Measurements from ENCODE around the gene BASP1.
"Not testable (repeated sequence)": the region's sequence is repeated elsewhere in the genome, so short reads cannot be mapped to it uniquely, and the experiment has no call there.

BASP1 gene

DNA sequence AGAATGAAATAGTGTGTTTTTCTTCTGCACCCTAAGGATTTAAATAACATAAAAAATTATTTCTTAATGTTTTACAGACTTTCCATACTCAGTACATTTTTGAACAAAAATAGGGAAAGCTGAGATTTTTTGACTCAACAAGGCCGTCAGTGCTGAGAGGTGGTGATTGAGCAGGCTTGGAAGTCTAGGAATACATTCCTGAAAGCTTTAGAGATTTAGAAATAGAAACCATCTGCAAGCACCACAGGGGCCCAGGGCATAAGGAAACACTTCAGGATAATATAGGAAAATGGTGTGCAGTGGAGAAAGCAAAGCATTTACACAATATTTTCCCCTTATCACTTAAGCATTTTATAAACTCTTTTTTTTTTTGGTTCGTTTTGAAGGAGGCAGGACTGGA, 5.2 kb downstream of the BASP1 start:
- no peak for DNase-seq (ENCODE audit: low spot score)

DNA sequence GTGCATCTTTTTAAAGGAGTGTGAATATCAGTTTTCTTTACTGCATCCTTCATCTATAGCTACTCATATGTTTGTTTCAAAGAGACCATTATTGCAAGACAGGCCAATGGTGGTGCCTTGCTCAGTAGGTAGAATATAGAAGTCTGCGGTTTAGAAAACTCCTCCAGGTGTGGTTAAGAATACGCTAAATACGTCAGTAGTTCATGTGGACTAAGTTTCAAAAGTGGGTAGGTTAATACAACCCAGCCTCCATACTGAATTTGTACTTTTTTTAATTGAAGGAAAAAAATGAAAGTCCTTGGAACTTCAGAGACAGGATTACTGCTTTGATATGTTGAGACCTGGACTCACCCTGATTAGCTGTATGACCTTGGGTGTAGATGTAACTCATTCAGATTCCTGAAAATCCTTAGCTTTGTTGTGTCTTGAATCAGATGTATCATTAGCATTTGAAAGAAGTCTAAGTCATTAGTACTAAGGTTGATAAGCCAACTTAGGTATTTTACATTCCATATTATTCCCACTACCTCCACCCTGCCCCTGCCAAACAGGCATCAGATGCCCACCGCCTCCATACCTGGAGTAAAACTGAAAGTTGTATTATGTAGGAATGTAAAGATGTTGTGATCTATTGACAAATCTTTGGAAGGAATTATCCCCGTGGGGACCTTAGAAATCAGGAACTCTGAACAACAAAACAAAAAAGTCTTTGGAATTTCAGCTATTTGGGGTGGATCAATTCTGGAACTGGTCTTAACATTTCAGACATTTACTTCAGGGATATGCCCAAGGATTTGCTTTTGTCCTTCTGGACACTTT, 6.1 kb downstream of the BASP1 start:
- DNase-seq (ENCODE audit: low spot score) = no peak

DNA sequence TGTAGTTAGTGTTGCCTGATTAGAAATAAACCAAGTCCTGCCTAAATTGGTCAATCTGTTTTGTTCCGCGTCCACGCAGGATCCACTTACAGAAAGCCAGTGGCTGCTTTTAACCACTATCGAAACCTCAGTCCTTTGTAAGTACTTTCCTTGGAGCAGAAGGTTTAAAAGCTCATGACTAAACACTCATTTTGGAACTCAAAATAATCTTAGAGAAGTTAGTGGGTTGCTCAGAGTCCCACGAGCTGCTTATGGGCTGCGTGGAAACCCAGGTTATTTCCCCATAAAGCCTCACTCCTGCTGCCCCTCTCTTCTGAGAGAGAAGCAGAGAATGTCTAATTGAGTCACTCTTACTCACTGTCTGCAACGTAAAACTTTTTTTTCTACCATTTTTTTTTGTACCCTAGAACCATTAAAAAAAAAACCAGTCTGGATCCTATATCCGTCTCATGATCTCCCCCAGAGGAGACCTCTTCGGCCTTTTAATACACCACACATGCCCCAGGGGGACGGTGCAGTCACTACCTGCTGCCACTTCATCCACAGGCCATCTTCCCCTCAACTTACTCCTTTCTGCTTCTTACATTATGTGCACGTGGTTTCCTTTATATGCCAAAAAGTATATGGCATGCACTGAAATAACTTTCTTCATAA, 7.6 kb downstream of the BASP1 start:
- no peak for DNase-seq (ENCODE audit: low spot score)

DNA sequence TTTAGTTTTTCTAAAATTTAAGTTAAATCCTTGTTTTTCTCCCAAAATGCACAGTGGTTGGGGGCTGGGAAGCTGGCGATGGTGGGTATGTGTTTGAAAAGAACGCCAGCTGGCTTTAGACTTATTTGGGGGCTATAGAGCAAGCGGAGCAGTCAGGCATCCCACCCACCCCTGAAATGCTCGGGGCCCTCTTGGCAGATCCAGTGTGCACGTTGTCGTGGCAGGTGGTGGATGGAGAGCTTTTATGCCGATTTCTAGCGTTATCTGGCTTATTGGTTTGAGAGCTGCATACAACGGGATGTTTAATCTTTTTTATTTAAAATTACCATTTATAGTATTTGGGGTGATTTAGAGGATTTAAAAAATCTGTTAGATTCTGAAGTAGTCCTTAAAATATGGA, 8.1 kb downstream of the BASP1 start:
- no peak for DNase-seq (ENCODE audit: low spot score)

DNA sequence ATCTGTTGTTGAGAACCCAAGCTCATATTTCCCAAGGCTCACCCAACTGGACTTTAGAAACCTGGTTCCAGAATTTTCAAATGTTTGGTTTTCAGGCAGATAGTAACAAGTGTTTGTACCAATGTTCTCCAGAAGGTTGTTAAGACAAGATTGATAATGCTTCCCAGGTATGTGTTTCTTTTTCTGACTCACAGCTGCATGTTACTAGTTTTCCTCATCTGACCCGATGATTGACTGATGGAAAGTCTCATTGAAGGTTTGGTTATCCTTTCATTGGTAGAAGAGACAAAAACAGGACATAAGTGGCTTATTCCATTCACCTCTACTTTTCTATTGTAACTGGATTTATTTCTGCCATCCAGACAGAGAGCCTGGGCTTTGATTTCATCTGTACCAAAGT, 10.4 kb downstream of the BASP1 start:
- DNase-seq (ENCODE audit: low spot score) = no peak

DNA sequence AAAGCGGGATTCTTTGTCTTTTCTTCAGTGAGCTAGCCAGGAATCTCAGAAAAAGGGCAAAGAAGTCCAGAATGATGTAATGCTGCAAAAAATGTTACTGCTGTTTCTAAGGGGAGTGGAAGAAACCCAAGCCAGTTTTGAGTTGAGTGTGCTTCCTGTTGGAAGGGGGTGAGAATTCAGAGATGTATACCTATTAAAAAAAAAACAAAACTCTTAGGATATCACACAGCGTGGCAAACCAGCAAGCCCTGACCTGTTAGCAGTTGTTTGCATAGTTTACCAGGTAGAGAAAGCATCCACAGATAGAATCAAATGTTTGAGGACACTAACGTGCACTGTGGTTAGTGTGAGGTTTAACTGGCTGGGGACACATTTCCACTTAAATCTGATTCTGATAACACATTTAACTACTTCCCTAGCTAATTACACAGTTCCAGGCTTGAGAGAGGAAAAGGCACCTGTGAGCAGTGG, 11.4 kb downstream of the BASP1 start:
- DNase-seq (ENCODE audit: low spot score) = no peak

DNA sequence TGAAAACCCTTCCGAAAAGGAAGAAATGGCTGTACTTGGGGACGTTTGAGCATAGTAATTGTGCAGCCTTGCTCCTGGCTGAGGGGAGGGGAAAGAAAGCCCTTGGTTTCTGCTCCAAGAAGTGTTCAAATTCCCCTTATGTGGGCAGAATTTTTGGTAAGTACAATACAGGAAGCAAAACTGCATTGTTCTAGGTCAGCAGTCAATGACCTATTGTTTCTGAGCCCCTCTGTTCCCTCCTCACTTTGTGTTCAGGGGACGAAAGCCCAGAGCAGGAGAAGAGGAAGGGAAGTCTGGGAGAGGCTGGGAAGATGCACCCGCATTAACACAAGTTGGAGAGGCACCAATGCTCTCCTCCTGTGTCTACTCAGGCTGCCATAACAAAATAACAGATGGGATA, 11.9 kb downstream of the BASP1 start:
- no peak for DNase-seq (ENCODE audit: low spot score)

DNA sequence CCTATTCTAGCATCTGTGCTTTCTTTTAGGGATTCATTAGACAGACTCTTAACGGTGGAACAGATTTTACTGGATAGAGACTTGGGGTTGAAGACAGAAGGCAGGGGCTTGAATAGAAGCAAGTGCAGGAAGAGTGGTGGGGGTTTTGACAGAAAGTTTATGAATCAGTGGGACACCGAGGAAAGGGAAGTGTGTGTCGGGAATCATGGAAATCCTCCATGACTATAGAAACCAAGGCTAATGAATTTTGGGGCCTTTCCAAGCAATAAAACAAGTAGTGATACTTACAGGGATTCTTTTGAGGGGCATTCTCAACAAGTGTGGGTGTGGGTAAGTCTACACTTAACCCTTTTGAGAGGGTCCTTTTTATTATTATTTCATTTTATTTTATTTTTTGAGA, 12.8 kb downstream of the BASP1 start:
- DNase-seq (ENCODE audit: low spot score) = no peak

DNA sequence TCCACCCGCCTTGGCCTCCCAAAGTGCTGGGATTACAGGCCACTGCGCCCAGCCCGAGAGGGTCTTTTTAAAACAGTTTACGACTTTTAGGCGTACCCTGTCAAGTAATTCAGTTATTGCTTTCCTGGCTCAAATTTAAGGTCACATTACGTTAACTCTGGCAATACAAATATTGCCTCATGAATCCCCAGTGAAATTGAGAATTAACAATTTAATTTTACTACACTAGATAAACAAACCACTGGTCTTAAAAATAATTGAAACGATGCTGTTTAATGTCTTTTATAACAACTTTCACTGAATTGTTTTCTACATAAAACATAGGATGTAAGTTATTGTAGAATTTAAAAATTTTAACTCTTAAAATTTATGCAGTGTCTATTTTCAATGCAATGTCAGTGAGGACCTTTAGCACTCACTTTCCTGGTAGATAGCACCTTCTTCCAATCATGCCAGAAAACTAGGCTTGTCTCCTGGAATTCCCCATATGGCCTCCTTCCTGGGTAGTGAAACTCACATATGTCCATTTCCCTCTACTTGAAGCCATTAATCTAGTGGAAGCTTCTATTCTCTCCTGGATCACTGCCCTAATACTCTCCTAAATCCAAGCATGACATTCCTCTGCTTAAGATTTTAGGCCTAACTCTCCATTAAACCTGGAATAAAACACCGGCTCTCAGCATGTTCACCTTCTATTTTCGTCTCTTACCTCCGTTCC, 13.5 kb downstream of the BASP1 start:
- DNase-seq (ENCODE audit: low spot score) = no peak

DNA sequence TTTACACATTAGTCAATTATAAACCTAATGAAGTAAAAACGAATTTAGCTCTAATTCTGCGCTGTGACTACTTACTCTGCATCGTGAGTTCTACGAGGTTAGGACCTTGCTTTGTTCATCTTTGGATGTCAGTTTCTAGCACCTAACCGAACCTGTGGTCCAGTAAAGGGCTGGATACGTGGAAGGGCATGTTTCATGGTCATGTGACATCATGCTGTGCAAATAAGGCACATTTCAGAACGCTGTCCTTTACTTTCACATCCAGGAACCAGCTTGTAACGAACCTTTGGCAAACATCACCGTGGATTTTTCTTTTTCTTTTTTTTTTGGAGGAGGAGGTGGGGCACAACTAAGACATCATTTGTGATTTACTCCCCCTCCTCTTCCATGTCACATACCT, 15.0 kb downstream of the BASP1 start:
- no peak for DNase-seq (ENCODE audit: low spot score)

DNA sequence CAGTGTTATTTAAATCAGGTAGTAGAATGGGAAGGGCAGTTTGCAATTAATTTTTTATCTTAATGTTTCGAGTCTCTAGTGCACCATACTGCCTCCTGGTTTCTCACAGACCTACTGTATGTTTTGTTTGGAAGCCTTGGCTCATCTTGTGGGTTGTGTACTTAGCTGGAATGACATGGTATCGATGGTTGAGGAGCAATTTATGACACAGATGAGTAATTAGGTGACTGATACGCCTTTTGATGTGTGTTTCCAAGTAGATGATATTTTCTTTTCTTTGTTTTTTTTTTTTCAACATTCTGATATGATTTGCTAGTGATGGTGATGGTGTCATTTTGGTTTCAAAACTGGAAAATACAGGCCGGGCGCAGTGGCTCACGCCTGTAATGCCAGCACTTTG, 16.1 kb downstream of the BASP1 start:
- DNase-seq (ENCODE audit: low spot score) = no peak

DNA sequence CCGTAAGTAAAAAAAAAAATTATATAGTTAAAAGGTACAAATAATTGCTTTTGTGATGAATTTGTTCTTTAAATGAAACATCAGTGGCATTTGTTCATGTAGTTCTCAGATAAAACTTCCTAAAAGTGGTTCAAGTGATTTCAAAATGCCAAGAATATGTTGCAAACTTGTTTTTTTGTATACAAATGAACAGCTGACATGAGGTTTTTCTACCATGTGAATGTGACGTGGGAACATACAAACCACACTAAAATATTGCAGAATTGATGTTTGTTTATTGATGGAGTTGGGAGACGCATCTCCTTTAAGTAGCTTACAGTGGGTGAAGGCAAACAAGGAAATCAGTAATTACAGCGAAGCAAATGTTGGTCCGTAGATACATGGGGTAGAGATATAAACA, 16.9 kb downstream of the BASP1 start:
- no peak for DNase-seq (ENCODE audit: low spot score)

DNA sequence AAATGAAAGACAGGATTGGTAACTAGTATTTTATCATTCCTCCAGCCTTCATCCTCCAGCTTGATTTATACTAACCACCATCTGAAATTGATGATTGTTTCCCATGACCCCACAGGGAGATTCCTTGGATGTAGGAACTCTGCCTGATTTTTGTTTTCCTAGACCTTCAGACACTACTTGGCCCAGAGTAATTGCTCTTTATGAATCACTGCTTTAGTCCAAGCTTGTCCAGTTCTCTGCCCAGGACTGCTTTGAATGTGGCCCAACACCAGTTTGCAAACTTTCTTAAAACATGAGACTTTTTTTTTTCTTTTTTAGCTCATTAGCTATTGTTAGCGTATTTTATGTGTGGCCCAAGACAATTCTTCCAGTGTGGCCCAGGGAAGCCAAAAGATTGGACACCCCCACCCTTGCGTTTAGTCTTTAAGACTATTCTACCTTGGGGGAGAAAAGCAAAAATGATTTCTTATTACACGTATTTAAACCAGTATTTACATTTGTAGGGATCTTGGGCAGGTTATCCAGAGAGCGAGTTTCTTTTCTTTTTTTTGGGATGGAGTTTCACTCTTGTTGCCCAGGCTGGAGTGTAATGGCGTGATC, 18.4 kb downstream of the BASP1 start:
- no peak for DNase-seq (ENCODE audit: low spot score)

DNA sequence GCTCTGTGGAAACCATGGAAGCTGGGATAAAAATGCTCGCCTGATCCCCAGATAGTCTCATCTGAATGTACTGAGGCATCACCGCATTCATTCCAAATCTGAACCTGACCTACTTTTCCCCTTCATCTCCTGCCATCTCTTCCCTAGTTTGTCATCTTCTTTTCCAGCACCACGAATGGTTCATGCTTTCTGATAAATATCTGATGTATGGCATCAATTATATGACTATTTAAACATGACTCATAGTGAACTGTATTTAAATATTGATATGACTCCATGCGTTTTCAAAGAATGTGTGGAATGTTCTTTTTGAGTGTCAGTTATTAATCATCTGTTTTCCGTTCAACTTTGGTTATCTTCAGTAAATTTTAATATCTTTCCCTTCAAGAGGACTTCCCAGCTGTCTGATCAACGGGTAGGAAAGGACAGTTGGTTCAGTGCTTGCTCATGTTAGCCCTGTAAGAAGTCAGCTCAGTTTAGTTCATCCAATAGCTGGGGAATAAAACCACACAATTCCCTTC, 21.1 kb downstream of the BASP1 start:
- DNase-seq (ENCODE audit: low spot score) = no peak

DNA sequence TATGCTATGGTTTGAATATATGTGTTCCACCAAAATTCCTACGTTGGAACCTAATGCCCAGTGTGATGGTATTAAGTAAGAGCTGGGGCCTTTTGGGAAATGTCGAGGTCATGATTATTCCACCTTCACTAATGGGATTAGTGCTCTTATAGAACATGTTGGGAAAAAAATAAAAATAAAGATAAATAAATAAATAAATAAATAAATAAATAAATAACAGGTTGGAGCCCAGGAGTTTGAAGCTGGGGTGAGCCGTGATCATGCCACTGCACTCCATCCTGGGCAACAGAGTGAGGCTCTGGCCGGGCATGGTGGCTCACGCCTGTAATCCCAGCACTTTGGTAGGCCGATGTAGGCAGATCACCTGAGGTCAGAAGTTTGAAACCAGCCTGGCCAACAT, 22.5 kb downstream of the BASP1 start:
- DNase-seq (ENCODE audit: low spot score) = no peak

DNA sequence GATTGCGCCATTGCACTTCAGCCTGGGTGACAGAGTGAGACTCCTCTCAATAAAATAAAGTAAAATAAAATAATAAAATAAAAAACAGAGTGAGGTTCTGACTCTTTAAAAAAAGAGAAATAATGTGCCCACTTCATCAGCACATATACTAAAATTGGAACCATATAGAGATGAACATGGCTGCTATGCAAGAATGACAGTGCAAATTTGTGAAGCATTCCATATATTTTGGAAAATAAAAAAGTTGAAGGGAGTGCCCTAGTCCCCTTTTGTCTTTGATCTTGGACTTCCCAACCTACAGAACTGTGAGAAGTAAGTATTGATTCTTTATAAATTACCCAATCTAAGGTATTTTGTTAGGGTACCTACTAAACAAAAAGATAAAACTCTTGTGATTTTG, 23.1 kb downstream of the BASP1 start:
- no peak for DNase-seq (ENCODE audit: low spot score)

DNA sequence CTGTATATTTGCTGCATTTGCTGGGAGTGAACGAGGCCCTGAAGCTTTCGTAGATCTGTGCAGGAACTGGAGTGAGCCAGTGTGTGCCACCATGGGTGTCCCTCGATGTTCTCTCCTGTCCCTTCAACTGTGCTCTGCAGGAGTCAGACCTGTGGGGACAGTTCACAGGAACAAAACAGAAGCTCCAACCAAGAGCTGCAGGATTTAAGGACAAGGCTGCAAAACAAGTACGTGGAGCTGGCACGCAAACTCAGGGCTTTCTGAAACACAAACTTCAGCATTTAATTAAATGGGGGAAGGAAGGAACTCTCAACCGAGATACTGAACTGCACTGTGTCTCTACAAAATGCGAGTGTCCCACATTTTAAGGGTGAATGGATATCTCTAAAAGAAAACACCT, 24.2 kb downstream of the BASP1 start:
- DNase-seq (ENCODE audit: low spot score) = no peak

DNA sequence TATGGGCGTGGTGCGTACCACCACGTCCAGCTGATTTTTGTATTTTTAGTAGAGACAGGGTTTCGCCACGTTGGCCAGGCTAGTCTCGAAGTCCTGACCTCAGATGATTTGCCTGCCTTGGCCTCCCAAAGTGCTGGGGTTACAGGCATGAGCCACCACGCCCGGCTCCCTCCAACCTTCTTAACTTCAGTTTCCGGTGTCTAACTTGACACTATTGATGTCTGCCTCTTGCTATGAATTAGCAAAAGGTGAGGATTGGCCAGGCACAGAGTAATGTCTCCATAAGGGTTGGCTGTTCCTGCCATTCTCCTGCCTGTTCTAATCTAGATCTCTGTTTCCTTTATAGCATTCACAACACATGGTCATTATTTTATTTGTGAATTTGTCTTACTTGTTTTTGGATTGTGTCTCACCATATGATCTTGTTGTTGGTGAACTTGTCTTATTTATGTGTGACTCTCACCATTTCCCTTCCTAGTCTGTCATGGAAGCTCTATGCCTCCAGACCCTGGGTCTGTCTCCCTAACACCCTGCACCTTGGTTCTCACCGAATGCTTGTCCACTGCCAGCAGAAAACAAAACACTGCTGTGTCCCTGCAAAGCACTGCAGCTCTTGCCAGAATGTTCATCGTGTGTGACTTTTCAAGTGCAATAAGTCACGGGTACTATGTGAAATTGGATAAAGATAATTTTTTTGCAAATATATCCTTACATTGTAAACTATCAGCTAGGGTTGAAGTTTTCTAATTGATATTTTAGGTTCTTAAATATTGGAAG, 26.0 kb downstream of the BASP1 start:
- DNase-seq (ENCODE audit: low spot score) = no peak

DNA sequence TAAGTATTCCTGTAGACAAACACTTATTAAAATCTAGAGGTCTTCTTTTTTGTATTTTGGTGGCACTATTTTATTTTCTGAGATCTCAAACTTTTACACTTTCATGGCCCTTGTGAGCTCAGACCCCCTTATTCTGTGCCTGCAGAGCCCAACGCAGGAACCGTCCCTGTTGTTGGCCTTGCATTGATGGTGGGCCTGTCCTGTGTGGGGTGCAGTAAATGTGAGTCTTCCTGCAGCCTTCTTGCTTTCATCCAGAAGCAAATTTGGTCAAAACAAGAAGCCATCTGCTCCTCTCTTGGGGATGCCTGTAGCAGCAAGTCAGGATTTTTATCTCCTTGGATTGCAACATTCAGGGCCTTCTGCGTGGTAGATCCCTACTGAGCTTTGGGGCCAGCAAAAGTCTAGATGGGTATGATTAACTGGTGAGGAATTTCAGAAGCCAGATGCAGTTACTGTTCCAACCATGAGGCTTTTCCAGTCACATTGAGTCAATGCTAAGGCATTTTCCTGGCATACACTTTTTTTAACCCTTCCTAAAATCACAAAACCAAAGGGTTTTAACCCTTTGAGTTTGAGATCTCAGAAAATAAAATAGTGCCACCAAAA, 31.7 kb downstream of the BASP1 start:
- DNase-seq (ENCODE audit: low spot score) = no peak

DNA sequence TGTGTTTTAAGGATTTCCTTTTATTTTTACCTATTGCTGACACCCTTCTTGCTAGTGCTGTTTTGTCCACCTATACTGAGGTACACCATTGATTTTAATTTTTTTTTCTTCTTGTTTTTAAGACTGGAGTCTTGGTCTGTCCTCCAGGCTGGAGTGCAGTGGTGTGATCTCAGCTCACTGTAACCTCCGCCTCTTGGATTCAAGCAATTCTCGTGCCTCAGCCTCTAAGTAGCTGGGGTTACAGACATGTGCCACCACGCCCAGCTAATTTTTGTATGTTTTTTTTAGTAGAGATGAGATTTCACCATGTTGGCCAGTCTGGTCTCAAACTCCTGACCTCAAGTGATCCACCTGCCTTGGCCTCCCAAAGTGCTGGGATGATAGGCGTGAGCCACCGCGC, 32.4 kb downstream of the BASP1 start:
- not testable (repeated sequence) for DNase-seq (ENCODE audit: low spot score)

DNA sequence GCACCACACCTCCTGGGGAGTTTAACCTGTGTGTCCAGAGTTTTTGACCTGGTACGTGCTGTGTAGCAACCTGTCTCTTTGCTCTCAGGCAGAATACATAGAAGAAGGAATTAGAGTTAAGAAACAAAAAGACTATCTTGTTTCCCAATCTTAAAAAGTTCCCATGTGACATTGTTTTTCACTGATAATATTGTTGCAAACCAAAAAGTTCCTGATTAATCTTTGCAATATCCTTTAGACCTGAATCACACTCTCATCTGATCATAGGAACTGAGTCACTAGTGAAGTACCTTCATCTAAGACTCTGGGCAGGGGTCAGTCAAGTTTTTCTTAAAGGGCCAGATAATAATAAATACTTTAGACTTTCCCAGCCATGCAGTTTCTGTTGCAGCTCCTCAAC, 35.1 kb downstream of the BASP1 start:
- DNase-seq (ENCODE audit: low spot score) = no peak
